22Rv1 (cell line): ENCODE data around the gene NUDT22.

ENCODE experiments used
- CTCF ChIP-seq: fragments of 450-650 bp; IDR thresholded peaks from 2 replicates; pipeline ENCODE4 v1.5.1; 2017; ENCODE audit warnings: mild to moderate bottlenecking
- ZFX ChIP-seq: fragments of 450-650 bp; IDR thresholded peaks from 2 replicates; pipeline ENCODE4 v1.6.1; 2017; ENCODE audit warnings: antibody characterized with exemption, borderline replicate concordance

GRCh38 chr11:64231546-64231945 is 5.5 kb downstream of the NUDT22 start:
- TF ChIP-seq CTCF (no peak), ZFX (no peak)
